Neuronal stem cell (in vitro differentiated cells): ENCODE measurements around the gene DCLK1.

ENCODE experiments used
- DNase-seq: peaks from one replicate; pipeline ENCODE4 v3.0.0-alpha.2; 2013; ENCODE audit warnings: low spot score
- H2AFZ ChIP-seq: one replicate; pipeline ENCODE4 v1.6.1; 2013; ENCODE audit warnings: mild to moderate bottlenecking, low read length, inconsistent platforms
- H2AK5ac ChIP-seq: 2 replicates; pipeline ENCODE4 v1.6.1; 2013; ENCODE audit warnings: low read depth, mild to moderate bottlenecking, inconsistent platforms, low read length, moderate library complexity, mixed read lengths
- H2BK120ac ChIP-seq: 2 replicates; pipeline ENCODE4 v1.6.1; 2013; ENCODE audit warnings: low read depth, mild to moderate bottlenecking, inconsistent platforms, low read length, moderate library complexity, mixed read lengths
- H2BK12ac ChIP-seq: one replicate; pipeline ENCODE4 v1.6.1; 2013; ENCODE audit warnings: low read length, inconsistent platforms
- H2BK15ac ChIP-seq: 2 replicates; pipeline ENCODE4 v1.6.1; 2013; ENCODE audit warnings: mild to moderate bottlenecking, low read length, inconsistent platforms, mixed read lengths
- H2BK5ac ChIP-seq: one replicate; pipeline ENCODE4 v1.6.1; 2013; ENCODE audit warnings: inconsistent platforms, mild to moderate bottlenecking, low read length, moderate library complexity
- H3K14ac ChIP-seq: one replicate; pipeline ENCODE4 v1.6.1; 2013; ENCODE audit warnings: low read length, inconsistent platforms
- H3K18ac ChIP-seq: 2 replicates; pipeline ENCODE4 v1.6.1; 2013; ENCODE audit warnings: low read length, inconsistent platforms
- H3K23ac ChIP-seq: 2 replicates; pipeline ENCODE4 v1.6.1; 2013; ENCODE audit warnings: low read depth, mild to moderate bottlenecking, mixed read lengths, low read length, inconsistent platforms; ENCODE audit not compliant: poor library complexity
- H3K27ac ChIP-seq: replicated peaks from 3 replicates; pipeline ENCODE4 v1.5.1; 2013; ENCODE audit warnings: low read length, inconsistent platforms
- H3K27me3 ChIP-seq, 3 experiments: 2 replicates each; pipeline ENCODE4 v1.6.1; 2013; ENCODE audit warnings: low read length in 3 of 3, mild to moderate bottlenecking in 2 of 3, inconsistent platforms in 1 of 3, low read depth in 1 of 3, mixed read lengths in 1 of 3, moderate library complexity in 1 of 3; ENCODE audit not compliant: control insufficient read depth in 3 of 3, insufficient read depth in 3 of 3
- H3K36me3 ChIP-seq, 2 donors: replicated peaks in 1 of 2; 2 replicates each; pipeline ENCODE4 v1.6.1; 2013; ENCODE audit warnings: low read length in 2 of 2; ENCODE audit not compliant: control insufficient read depth in 2 of 2, insufficient read depth in 2 of 2
- H3K4ac ChIP-seq: 2 replicates; pipeline ENCODE4 v1.6.1; 2013; ENCODE audit warnings: inconsistent platforms, mild to moderate bottlenecking, low read length, moderate library complexity
- H3K4me1 ChIP-seq, 2 donors: 1 replicate in 1 of 2; 2 replicates in 1 of 2; pipeline ENCODE4 v1.6.1; 2013; ENCODE audit warnings: low read length in 2 of 2, low read depth in 1 of 2; ENCODE audit not compliant: control insufficient read depth in 2 of 2, insufficient read depth in 1 of 2
- H3K4me2 ChIP-seq: one replicate; pipeline ENCODE4 v1.6.1; 2013; ENCODE audit warnings: mild to moderate bottlenecking, low read length, inconsistent platforms; ENCODE audit not compliant: insufficient read depth, poor library complexity, severe bottlenecking
- H3K4me3 ChIP-seq, 2 donors: 2 replicates each; pipeline ENCODE4 v1.5.1; 2013; ENCODE audit warnings: low read length in 2 of 2, mild to moderate bottlenecking in 2 of 2, inconsistent platforms in 1 of 2, moderate library complexity in 1 of 2
- H3K79me1 ChIP-seq: one replicate; pipeline ENCODE4 v1.6.1; 2013; ENCODE audit warnings: low read depth, mild to moderate bottlenecking, inconsistent platforms, low read length, moderate library complexity
- H3K9ac ChIP-seq: one replicate; pipeline ENCODE4 v1.6.1; 2013; ENCODE audit warnings: mild to moderate bottlenecking, low read depth, low read length, inconsistent platforms; ENCODE audit not compliant: poor library complexity
- H3K9me3 ChIP-seq, 2 donors: replicated peaks in 1 of 2; 2 replicates each; pipeline versions ENCODE3 to v1.6.1; 2013; ENCODE audit warnings: low read length in 2 of 2, mild to moderate bottlenecking in 2 of 2, inconsistent platforms in 1 of 2, low read depth in 1 of 2, mixed read lengths in 1 of 2, moderate library complexity in 1 of 2; ENCODE audit not compliant: control insufficient read depth in 2 of 2, insufficient read depth in 1 of 2
- H4K8ac ChIP-seq: one replicate; pipeline ENCODE4 v1.6.1; 2013; ENCODE audit warnings: low read depth, mild to moderate bottlenecking, inconsistent platforms, low read length, moderate library complexity
- H4K91ac ChIP-seq: one replicate; pipeline ENCODE4 v1.6.1; 2013; ENCODE audit warnings: low read length, low read depth, mild to moderate bottlenecking, inconsistent platforms; ENCODE audit not compliant: poor library complexity
- WGBS, 2 donors: extraction: QIAGEN DNeasy Blood & Tissue Kit; methylation state at CpG; one replicate each; pipeline ENCODE4 v1.1.7; 2013; ENCODE audit warnings: missing lambda C conversion rate in 2 of 2, mixed read lengths in 1 of 2; ENCODE audit not compliant: insufficient read length in 2 of 2, insufficient replicate concordance in 1 of 2; ENCODE audit errors: extremely low coverage in 2 of 2; 5-methylcytosine and 5-hydroxymethylcytosine counted together

DCLK1 gene

DNA sequence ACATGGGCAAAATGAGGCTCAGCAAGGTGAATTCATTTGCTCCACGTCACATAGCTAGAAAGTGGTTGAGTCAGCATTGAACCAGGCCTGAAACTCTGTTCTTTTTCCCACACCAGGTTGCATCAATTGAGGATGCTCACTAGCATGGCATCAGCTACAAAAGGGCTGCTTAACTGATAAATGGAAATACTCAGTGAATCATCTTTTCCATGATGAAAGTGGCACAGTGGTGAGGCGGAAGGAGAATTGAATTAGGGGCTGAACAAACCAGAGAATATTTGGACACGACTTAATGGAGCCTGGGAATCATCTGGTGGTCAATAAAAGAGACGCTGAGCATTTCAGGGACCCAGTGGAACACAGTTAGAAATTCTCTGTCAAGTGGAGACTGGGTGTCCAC is 334.6 kb downstream of the DCLK1 start:
- H3K4ac ChIP-seq = no peak overlapping the region
- H3K27me3 ChIP-seq = no peaks in the 10 kb centered on the region
- H3K14ac ChIP-seq = no peak overlapping the region
- no peaks in the 10 kb centered on the region for H3K36me3 ChIP-seq
- no peak overlapping the region for H4K8ac ChIP-seq
- no peak overlapping the region for H3K4me3 ChIP-seq
- no peak overlapping the region for H3K23ac ChIP-seq
- no peak overlapping the region for H3K27ac ChIP-seq
- no peak overlapping the region for H2AFZ ChIP-seq
- H3K4me1 ChIP-seq = peaks cover 0 to 2% of the 10 kb centered on the region in 2 donors
- no peak overlapping the region for H2BK15ac ChIP-seq
- no peaks in the 10 kb centered on the region for H3K9me3 ChIP-seq
- no peak overlapping the region for H2BK12ac ChIP-seq
- H2AK5ac ChIP-seq = no peak overlapping the region
- no peak overlapping the region for H2BK120ac ChIP-seq
- H3K18ac ChIP-seq = no peak overlapping the region
- DNase-seq = no peak
- no peak overlapping the region for H4K91ac ChIP-seq
- no peak overlapping the region for H3K9ac ChIP-seq
- H2BK5ac ChIP-seq = no peak overlapping the region
- WGBS, 2 donors = no CpG with 5 or more reads among the region's 4 CpGs
- no peaks in the 10 kb centered on the region for H3K79me1 ChIP-seq
- no peak overlapping the region for H3K4me2 ChIP-seq

- WGBS, 2 donors = no CpG with 5 or more reads among the region's 3 CpGs
- Histone ChIP-seq H3K14ac (no peak overlapping the region), H3K27ac (no peak overlapping the region), H4K8ac (no peak overlapping the region), H2AK5ac (no peak overlapping the region), H4K91ac (no peak overlapping the region), H3K36me3 (no peaks in the 10 kb centered on the region), H2BK5ac (no peak overlapping the region), H3K27me3 (no peaks in the 10 kb centered on the region), H2BK120ac (no peak overlapping the region), H3K9me3 (no peaks in the 10 kb centered on the region), H3K4me2 (no peak overlapping the region), H3K23ac (no peak overlapping the region), H3K4ac (no peak overlapping the region), H3K4me3 (no peak overlapping the region), H2BK12ac (no peak overlapping the region), H3K79me1 (no peaks in the 10 kb centered on the region), H2AFZ (no peak overlapping the region), H2BK15ac (no peak overlapping the region), H3K18ac (no peak overlapping the region), H3K9ac (no peak overlapping the region), H3K4me1 (peaks cover 1 to 7% of the 10 kb centered on the region in 2 donors)
- no peak for DNase-seq
Observed at GRCh38 chr13:35794734-35795389, 336.3 kb downstream of the DCLK1 start.

DNA sequence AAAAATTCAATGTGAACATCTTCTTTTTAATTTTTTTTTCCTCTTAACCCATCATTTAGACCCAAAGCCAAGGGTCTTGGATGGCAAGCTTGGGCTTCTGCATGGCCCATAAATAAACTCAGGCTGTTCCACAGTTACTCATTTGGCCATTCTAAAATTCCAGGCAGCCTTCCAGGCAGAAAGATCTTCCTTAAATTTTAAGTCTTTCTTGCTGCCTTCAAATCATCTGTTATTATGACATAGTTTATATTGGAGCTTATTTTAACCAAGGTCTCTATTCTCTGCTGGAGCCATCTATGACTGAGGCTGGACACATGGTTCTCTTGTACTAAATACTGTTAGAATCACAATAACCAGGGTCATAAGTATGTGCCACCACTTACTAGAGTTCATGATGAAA is 337.4 kb downstream of the DCLK1 start:
- Histone ChIP-seq H3K79me1 (no peaks in the 10 kb centered on the region), H2BK15ac (no peak overlapping the region), H3K9me3 (no peaks in the 10 kb centered on the region), H2AFZ (no peak overlapping the region), H2BK120ac (no peak overlapping the region), H2AK5ac (no peak overlapping the region), H3K4me3 (no peak overlapping the region), H2BK5ac (no peak overlapping the region), H4K91ac (no peak overlapping the region), H3K9ac (no peak overlapping the region), H4K8ac (no peak overlapping the region), H3K14ac (no peak overlapping the region), H3K23ac (no peak overlapping the region), H3K4me1 (peaks cover 2 to 7% of the 10 kb centered on the region in 2 donors), H3K27ac (no peak overlapping the region), H3K18ac (no peak overlapping the region), H3K36me3 (no peaks in the 10 kb centered on the region), H3K4me2 (no peak overlapping the region), H3K4ac (no peak overlapping the region), H2BK12ac (no peak overlapping the region), H3K27me3 (no peaks in the 10 kb centered on the region)
- DNase-seq = no peak

GRCh38 chr13:35792911-35793310 is 338.3 kb downstream of the DCLK1 start:
- no peak overlapping the region for H3K4ac ChIP-seq
- H3K4me1 ChIP-seq = peaks cover 4 to 7% of the 10 kb centered on the region in 2 donors
- H2BK15ac ChIP-seq = no peak overlapping the region
- no peaks in the 10 kb centered on the region for H3K79me1 ChIP-seq
- H2AK5ac ChIP-seq = no peak overlapping the region
- H2BK5ac ChIP-seq = no peak overlapping the region
- no peak overlapping the region for H3K4me3 ChIP-seq
- no peak for DNase-seq
- H2BK12ac ChIP-seq = no peak overlapping the region
- WGBS, 2 donors = no CpG with 5 or more reads among the region's 2 CpGs
- no peak overlapping the region for H3K9ac ChIP-seq
- no peak overlapping the region for H4K91ac ChIP-seq
- no peak overlapping the region for H3K4me2 ChIP-seq
- H3K27ac ChIP-seq = no peak overlapping the region
- no peak overlapping the region for H4K8ac ChIP-seq
- H3K27me3 ChIP-seq = no peaks in the 10 kb centered on the region
- no peak overlapping the region for H2AFZ ChIP-seq
- H3K36me3 ChIP-seq = no peaks in the 10 kb centered on the region
- no peaks in the 10 kb centered on the region for H3K9me3 ChIP-seq
- no peak overlapping the region for H2BK120ac ChIP-seq
- no peak overlapping the region for H3K23ac ChIP-seq
- H3K14ac ChIP-seq = no peak overlapping the region
- no peak overlapping the region for H3K18ac ChIP-seq
